Fibroblast of peridontal ligament (primary cell): ENCODE data around the gene COL6A3.

Experiments
- DNase-seq: peaks from one replicate; pipeline ENCODE4 v3.0.0-alpha.2; 2010; ENCODE audit errors: extremely low read depth

COL6A3 gene

GRCh38 chr2:237297421-237298150, 116.4 kb downstream of the COL6A3 start:
- no peak for DNase-seq

- peak; percentile 74 for DNase-seq
Measured at GRCh38 chr2:237296756-237297155, 117.2 kb downstream of the COL6A3 start.

- DNase-seq, result no peak
Measured at GRCh38 chr2:237295889-237296480, 118.0 kb downstream of the COL6A3 start.

GRCh38 chr2:237294460-237294859, 119.5 kb downstream of the COL6A3 start:
- no peak for DNase-seq

GRCh38 chr2:237293978-237294377, 120.0 kb downstream of the COL6A3 start:
- no peak for DNase-seq

GRCh38 chr2:237291138-237291792, 122.7 kb downstream of the COL6A3 start:
- peak; percentile 100 for DNase-seq

GRCh38 chr2:237290261-237290660, 123.7 kb downstream of the COL6A3 start:
- peak; percentile 81 for DNase-seq

- DNase-seq, result no peak
Measured at GRCh38 chr2:237289139-237289538, 124.8 kb downstream of the COL6A3 start.

- no peak for DNase-seq
Measured at GRCh38 chr2:237287872-237288271, 126.1 kb downstream of the COL6A3 start.

- DNase-seq, result peak; percentile 72
Measured at GRCh38 chr2:237283131-237283928, 130.6 kb downstream of the COL6A3 start.

GRCh38 chr2:237282568-237283128, 131.3 kb downstream of the COL6A3 start:
- DNase-seq, result no peak

- peak; percentile 98 for DNase-seq
Measured at GRCh38 chr2:237281836-237282306, 132.1 kb downstream of the COL6A3 start.

- DNase-seq, result no peak
Measured at GRCh38 chr2:237280939-237281338, 133.0 kb downstream of the COL6A3 start.

- peak; percentile 97 for DNase-seq
Measured at GRCh38 chr2:237280229-237280628, 133.7 kb downstream of the COL6A3 start.

GRCh38 chr2:237279012-237279768, 134.8 kb downstream of the COL6A3 start:
- DNase-seq, result no peak

- peak; percentile 98 for DNase-seq
Measured at GRCh38 chr2:237278568-237278967, 135.4 kb downstream of the COL6A3 start.

- no peak for DNase-seq
Measured at GRCh38 chr2:237276716-237277490, 137.1 kb downstream of the COL6A3 start.
